Activated CD8-positive, alpha-beta memory T cell treated with anti-CD3 and anti-CD28 coated beads for 48 hours (primary cell): ENCODE data around the gene C3orf18.

Source experiments
- DNase-seq, 3 experiments: peaks; one replicate each; pipeline ENCODE4 v3.0.0-alpha.2; 2020; ENCODE audit warnings: low read depth in 2 of 3, low spot score in 2 of 3

Gene C3orf18

GRCh38 chr3:50567386-50568167 is at the start of gene C3orf18:
TSS of gene C3orf18 (minus strand) at chr3:50567747. CDS start at chr3:50565699, 2,048 bp downstream.
- DNase-seq = peak; percentile 85 to 90 (median 89)

DNA sequence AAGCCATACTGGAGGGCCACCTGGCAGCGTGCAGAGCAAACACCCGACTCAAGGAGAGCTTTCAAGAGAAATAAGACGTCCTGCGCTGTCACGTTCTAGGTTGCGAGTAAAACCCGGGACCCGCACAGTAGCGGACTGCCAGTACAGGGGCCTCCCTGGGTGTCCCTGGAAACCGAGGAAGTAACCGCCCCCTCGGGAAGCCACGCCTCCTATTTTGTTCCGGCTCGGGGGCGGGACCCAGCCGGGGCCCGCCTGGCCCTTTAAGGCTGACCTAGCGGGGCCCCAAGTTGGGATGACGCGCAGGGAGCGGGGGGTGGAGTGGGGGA is 49.2 kb upstream of the C3orf18 start:
- peak in 2 of 3 experiments; percentile 93 to 94 for DNase-seq

GRCh38 chr3:50616003-50616769 is 48.6 kb upstream of the C3orf18 start:
- DNase-seq = peak in 1 of 3 experiments; percentile 69

DNA sequence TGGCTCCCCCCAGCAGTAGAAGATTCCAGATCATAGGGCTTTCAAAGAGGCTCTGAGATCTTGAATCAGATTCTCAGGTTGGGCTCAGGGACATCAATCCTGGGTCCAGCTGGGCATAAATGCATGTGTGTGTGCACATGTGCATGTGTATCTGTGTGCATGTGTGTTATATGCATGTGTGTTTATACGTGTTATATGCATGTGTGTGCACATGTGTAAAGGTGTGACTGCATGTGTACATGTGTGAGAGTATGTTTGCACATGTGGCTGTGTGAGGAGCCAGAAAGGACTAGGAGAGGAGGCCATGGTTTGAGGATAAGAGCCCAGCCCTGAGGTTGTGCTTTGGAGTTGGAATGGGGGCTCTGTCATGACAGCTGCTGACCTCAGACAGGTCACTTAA is 47.6 kb upstream of the C3orf18 start:
- DNase-seq = no peak

GRCh38 chr3:50612970-50613846 is 45.7 kb upstream of the C3orf18 start:
- DNase-seq = no peak

DNA sequence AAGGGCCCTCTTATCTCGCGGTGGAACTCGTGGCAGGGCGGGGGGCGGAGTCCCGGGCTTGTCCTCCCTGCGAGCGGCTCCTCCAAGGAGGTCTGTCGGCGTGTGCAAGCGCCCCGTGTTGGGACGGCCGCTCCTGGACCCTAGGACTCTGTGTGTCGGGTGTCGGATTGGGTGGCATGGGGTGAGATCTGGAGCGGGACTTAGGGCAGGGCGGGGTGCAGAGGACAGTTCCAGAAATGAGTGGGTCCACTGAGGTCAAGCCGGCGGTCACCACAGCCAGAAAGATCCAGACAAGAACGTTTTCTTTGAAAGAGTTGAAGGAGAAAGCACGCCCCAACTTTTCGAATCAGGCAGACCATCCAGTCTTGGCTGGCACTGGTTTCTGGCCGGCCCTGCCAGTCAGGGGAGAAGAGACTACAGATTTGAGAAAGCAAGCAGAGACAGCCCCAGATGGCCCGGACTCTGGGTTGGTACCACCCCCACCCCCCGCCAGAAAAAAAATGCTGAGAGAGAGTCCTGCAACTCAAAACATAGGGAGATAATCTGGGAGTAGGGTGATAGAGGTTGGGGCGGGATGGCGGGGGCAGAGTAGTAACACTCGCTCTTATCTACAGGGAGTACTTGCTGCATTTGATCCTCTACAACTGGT is 44.8 kb upstream of the C3orf18 start:
- DNase-seq = no peak

GRCh38 chr3:50611464-50612233 is 44.1 kb upstream of the C3orf18 start, which contains the start of gene CISH:
TSS of gene CISH (minus strand) at chr3:50611774. CDS start at chr3:50611650, 124 bp downstream.
- DNase-seq = peak; percentile 94 to 99 (median 95)

DNA sequence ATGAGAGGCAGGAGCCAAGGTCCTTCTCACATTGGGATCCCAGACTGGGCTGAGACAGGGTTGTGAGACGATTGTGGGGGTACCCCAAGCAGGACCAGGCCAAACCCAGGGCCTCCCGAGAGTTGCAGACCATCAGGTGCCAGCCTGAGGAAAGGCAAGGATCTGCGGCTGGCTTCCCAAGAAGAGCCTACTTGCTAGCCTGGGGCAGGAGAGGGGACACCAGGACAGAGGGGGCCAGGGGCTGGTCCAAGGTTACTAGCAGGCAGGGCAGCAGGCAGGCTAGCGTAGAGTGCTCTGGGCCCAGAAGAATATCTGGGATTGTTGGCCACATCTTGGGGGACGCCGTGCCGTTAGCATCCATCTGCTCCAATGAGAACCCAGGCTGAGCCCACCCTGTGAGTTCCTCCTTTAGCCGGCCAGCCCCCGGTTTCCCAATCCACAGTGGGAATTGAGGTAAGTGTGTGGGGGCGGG is 43.5 kb upstream of the C3orf18 start:
- DNase-seq = no peak

- DNase-seq = no peak
Observed at GRCh38 chr3:50610181-50610971, 42.8 kb upstream of the C3orf18 start.

DNA sequence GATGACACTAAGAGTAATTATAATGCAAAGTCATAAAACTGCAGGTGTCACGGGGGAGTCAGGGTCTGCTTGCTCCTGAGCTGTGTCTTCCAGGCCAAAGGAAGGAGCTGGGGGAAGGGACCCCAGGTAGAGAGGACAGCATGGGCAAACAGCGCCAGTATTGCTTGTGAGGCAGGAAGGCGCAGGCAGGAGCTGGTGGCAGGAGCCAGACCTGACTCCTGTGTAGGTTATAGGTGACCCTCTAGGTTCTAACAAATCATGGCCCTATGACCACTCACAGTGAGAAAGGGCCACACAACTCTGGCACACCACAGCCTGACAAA is 42.2 kb upstream of the C3orf18 start:
- DNase-seq = no peak

DNA sequence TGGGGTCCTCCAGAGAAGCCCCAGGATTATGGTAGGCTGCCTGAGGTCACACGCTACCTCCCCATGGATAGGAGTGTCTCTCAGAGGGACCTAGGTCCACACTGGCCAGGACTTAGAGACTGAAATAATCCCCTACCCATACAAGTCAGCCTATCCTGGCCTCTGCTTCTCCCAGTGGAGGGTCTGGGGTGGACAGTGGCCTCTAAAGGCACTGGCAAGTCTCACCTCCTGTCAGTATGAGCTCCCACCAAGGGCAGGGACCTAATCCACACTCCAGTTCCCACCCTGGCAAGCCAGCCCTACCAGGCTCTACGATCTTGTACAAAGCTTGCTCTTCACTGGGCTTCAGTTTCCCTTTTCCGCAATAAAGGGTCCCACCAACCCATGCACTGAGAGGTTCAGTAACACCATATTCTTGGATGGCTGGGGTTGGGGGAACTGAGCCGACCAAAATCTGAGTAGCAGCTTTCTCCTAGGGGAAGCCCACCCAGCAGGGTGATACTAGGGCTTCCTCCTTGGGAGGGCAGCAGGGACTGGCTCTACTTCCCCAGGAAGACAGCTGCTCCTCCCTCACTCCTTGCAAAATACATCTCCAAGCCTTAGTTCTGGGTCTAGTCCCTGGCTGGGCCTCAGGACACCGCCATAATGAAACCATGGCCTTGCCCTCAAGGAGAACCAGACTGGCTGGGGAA is 41.7 kb upstream of the C3orf18 start:
- no peak for DNase-seq

- no peak for DNase-seq
Observed at GRCh38 chr3:50608278-50608677, 40.7 kb upstream of the C3orf18 start.

DNA sequence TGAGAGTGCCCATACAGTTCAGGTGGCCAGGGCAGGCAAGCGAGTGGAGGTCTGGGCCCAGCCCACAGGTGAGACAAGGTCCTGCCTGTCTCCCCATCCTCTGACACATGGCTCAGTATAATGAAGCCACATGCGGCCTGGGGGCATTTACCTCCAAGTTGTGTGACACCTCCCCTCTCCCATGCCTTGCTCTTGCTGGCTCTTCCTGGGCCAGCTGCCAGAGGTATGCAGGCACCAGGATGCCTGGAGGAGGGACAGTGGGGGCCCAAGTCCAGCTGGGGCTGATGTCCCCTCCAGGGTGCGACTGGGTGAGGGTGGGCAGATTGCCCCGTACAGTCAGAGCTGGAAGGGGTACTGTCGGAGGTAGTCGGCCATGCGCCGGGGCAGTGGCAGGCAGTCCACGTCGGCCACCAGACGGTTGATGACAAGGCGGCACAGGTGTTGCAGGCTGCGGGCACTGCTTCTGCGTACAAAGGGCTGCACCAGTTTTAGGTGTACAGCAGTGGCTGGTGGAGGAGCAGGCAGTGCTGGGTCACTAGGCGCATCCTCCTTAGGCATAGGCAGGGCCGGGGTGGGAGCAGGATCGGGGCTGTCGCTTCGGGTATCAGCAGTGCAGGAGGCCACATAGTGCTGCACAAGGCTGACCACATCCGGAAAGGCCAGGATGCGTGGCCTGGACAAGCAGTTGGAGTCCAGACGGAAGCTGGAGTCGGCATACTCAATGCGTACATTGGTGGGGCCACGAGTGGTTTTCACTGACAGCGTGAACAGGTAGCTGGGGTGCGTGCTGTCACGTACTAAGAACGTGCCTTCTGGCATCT is 39.9 kb upstream of the C3orf18 start:
- no peak for DNase-seq

DNA sequence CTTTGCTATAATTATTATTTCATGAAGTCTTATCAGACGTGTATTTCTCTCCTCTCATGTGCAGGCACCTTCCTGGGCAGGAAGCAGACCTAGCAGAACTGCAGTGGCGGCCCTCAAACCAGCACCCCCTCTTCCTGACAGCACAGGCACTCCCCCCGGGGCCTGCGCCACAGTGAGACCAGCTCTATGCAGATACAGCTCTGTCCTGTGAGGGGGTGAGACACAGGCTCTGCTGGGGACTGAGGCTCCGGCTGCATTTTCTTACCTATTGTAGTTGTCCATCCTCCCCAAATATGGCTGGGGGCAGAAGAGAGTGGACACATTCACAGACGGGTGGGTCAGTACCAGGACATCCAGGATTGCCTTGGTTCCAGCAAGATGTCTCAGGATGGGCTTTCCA is 39.0 kb upstream of the C3orf18 start:
- no peak for DNase-seq

- DNase-seq = no peak
Observed at GRCh38 chr3:50605901-50606326, 38.4 kb upstream of the C3orf18 start.

DNA sequence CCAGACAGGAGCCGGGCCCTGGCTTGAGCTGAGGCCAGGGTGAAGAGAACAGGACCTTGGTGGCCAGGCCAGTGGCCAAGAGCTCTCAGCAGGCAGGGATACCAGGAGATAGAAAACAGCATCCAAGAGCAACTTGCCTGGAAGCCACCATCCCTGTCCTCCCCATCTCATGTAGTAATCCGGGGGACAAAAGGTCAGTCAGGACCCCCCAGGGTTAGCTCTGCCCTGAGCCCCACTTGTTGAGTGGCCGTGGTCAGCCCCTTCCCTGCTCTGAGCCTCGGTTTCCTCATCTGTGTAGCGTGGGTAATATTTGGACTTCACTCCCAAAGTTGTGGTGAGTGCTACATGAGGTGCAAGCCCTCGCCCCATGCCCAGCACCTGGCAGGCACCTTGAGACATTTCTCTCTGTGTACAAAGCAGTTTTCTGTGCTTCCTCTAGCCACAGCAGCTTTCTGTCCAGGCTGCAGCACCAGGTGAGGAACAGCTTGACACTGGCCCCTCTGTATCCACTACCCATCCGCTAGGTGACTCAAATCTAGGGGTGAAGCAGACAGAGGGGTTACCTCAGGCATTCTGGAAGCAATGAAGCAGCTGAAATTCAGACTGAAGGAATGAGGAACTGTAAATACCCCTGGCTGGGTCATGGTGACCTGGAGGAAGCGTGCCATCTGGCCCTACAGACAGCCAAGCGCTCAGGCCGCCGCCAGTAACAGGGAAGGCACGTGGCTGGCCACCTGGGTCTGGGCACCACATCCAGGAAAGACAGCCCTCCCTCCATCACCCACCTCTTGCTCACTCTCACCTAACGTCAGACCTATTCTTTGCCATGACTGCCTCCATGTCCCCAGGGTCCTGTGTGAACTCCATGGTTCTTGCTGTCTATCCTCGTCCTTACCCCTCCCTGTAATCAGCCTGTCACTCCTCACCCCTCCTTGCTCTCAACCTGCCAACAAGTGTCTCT is 37.4 kb upstream of the C3orf18 start:
- peak in 1 of 3 experiments; percentile 18 for DNase-seq
